Loucy (cell line): ENCODE data around the gene PRLR.

Experiments
- H2AFZ ChIP-seq: fragments of 200-600 bp; sonication (generic); 2 replicates; pipeline ENCODE4 v1.6.0; 2016; ENCODE audit warnings: antibody characterized with exemption, mild to moderate bottlenecking, low read length, moderate library complexity
- H3F3A ChIP-seq: fragments of 200-600 bp; 2 replicates; pipeline ENCODE4 v1.6.0; 2016; ENCODE audit warnings: antibody characterized with exemption, low read depth, mild to moderate bottlenecking
- H3K27me3 ChIP-seq: fragments of 200-600 bp; sonication (generic); 2 replicates; pipeline ENCODE4 v1.6.1; 2014; ENCODE audit warnings: low read length, mild to moderate bottlenecking; ENCODE audit not compliant: insufficient read depth, poor library complexity, severe bottlenecking
- H3K36me3 ChIP-seq: fragments of 200-600 bp; sonication (generic); 2 replicates; pipeline ENCODE4 v1.6.1; 2016; ENCODE audit warnings: low read length; ENCODE audit not compliant: insufficient read depth
- H3K4me1 ChIP-seq: fragments of 200-600 bp; sonication (generic); 2 replicates; pipeline ENCODE4 v1.5.1; 2014; ENCODE audit warnings: low read length, mild to moderate bottlenecking; ENCODE audit not compliant: insufficient read depth, poor library complexity, severe bottlenecking
- H3K4me2 ChIP-seq: fragments of 200-600 bp; sonication (generic); 2 replicates; pipeline ENCODE4 v1.6.0; 2014; ENCODE audit warnings: antibody characterized with exemption, low read length, low read depth, mild to moderate bottlenecking; ENCODE audit not compliant: poor library complexity, severe bottlenecking
- H3K4me3 ChIP-seq: fragments of 200-600 bp; sonication (generic); 2 replicates; pipeline ENCODE4 v1.5.1; 2014; ENCODE audit warnings: low read length, mild to moderate bottlenecking, mixed read lengths; ENCODE audit not compliant: poor library complexity, severe bottlenecking
- H3K79me2 ChIP-seq: fragments of 200-600 bp; sonication (generic); 2 replicates; pipeline ENCODE4 v1.6.1; 2014; ENCODE audit warnings: low read length; ENCODE audit not compliant: insufficient read depth
- H3K9ac ChIP-seq: fragments of 200-600 bp; sonication (generic); 2 replicates; pipeline ENCODE4 v1.6.0; 2014; ENCODE audit warnings: mild to moderate bottlenecking, low read depth, low read length, moderate library complexity; ENCODE audit not compliant: poor library complexity, severe bottlenecking
- H3K9me2 ChIP-seq: fragments of 200-600 bp; sonication (generic); replicated peaks from 2 replicates; pipeline ENCODE4 v1.6.1; 2016; ENCODE audit warnings: low read depth, low read length, mixed read lengths
- H3K9me3 ChIP-seq: fragments of 200-600 bp; sonication (generic); 2 replicates; pipeline ENCODE4 v1.6.1; 2014; ENCODE audit warnings: mild to moderate bottlenecking, antibody characterized with exemption, low read length, low read depth; ENCODE audit not compliant: insufficient read depth
- H4K20me1 ChIP-seq: fragments of 200-600 bp; sonication (generic); 2 replicates; pipeline ENCODE4 v1.6.0; 2014; ENCODE audit warnings: antibody characterized with exemption, low read length, mild to moderate bottlenecking; ENCODE audit not compliant: insufficient read depth, poor library complexity, severe bottlenecking
- CTCF ChIP-seq: fragments of 200-600 bp; sonication (generic); conservative IDR thresholded peaks from 2 replicates; pipeline ENCODE4 v1.5.1; 2014; ENCODE audit warnings: mild to moderate bottlenecking, antibody characterized with exemption, low read length
- EZH2phosphoT487 ChIP-seq: fragments of 200-600 bp; IDR thresholded peaks from 2 replicates; pipeline ENCODE4 v1.6.1; 2018; ENCODE audit warnings: antibody characterized with exemption, mild to moderate bottlenecking, moderate library complexity, borderline replicate concordance

Gene PRLR

GRCh38 chr5:35001842-35002241, 228.4 kb downstream of the PRLR start:
- Histone ChIP-seq H3K27me3 (no peaks in the 10 kb centered on the region), H3K9me2 (no peaks in the 10 kb centered on the region), H3K4me1 (no peaks in the 10 kb centered on the region), H2AFZ (0 out of 2 replicates have a peak overlapping the region, but pooled peaks have one; percentile 53), H4K20me1 (no peaks in the 10 kb centered on the region), H3K79me2 (no peaks in the 10 kb centered on the region), H3F3A (no peaks in the 10 kb centered on the region), H3K9ac (no peak overlapping the region), H3K9me3 (no peaks in the 10 kb centered on the region), H3K4me3 (no peak overlapping the region), H3K4me2 (no peak overlapping the region), H3K36me3 (no peaks in the 10 kb centered on the region)
- TF ChIP-seq EZH2phosphoT487 (no peak), CTCF (no peak)
